ENCODE measurements around the gene CD40.
"Not testable (repeated sequence)": the region's sequence is repeated elsewhere in the genome, so short reads cannot be mapped to it uniquely, and the experiment has no call there.

CD40 gene

DNA sequence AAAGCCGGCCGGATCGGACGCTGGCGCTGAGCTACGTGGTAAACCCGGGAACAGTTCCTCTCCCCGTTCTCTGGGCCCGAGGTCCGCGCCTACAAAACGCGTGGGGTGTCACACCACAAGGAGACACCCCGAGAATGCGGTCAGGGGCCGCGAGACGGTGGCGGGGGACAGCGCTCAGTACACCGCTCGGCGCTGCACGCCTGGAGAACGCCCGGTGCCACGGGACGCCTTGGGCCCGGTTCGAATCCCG, 29.0 kb upstream of the CD40 start:
- Histone ChIP-seq H3K4me3 (ENCODE audit: low read depth, low read length) (peak overlapping the region; percentile 89), H3K27ac (peak overlapping the region; percentile 95), H3K27me3 (replicated peaks) (no peaks in the 10 kb centered on the region), H3K36me3 (replicated peaks) (no peaks in the 10 kb centered on the region)
- in situ Hi-C loops (cut with HindIII; ENCODE audit: low pct_ligation_motif_present, low sequenced_read_pairs), result no loop called here
- no peak for TF ChIP-seq CTCF (IDR thresholded peaks at IDR 0.05; ENCODE audit: low read depth, low read length, missing control alignments)
- no peak for DNase-seq

DNA sequence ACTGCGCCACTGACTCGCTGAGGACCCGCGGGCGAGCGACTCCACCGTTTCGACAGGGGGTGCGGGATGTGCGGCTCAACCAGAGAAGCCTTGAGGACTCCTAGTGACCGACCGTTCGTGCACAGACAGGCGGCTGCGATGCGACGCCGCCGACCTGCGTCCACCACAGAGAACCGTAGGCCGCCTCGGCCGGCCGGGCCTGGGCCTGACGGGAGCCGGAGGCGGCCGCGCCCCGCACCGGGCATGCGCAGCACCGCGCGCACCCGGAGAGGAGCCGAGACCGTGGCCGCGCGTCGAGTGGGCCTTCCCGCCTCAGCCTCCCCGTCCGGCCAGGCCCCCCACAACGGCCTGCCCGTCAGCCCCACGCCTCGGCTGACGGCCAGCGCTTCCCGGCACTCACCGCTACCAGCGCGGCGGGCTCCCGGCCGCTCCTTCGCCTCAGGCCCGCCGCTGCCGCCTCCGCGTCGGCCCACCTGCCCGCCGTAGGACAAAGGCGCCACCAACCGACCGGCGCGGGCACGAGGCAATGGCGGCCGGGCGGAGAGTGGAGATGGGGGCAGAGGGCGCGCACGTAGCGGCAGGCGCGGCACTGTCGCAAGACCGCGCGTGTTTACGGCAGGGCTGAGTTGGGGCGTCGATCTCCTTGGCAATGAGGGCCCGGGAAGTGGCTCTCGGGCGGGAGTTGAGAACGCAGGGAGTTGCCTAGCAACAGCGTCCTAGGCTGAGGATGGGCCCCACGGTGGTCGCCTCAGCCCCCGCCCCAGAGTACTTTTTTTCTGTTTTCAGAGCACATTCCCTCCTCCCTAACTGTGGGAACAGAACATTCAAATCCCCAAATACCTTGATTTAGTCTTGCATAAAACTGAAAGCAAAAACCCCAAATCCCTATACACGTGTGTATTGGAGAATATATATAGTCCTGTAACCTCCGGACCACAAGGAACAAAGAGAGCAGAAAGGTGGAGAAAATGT, 28.4 kb upstream of the CD40 start, which contains the start of gene NCOA5:
NCOA5 (minus strand) TSS at position 546 of the 972 bp plus-strand sequence. CDS start 10,538 bp downstream, outside the sequence.
- DNase-seq, result peak; percentile 94

DNA sequence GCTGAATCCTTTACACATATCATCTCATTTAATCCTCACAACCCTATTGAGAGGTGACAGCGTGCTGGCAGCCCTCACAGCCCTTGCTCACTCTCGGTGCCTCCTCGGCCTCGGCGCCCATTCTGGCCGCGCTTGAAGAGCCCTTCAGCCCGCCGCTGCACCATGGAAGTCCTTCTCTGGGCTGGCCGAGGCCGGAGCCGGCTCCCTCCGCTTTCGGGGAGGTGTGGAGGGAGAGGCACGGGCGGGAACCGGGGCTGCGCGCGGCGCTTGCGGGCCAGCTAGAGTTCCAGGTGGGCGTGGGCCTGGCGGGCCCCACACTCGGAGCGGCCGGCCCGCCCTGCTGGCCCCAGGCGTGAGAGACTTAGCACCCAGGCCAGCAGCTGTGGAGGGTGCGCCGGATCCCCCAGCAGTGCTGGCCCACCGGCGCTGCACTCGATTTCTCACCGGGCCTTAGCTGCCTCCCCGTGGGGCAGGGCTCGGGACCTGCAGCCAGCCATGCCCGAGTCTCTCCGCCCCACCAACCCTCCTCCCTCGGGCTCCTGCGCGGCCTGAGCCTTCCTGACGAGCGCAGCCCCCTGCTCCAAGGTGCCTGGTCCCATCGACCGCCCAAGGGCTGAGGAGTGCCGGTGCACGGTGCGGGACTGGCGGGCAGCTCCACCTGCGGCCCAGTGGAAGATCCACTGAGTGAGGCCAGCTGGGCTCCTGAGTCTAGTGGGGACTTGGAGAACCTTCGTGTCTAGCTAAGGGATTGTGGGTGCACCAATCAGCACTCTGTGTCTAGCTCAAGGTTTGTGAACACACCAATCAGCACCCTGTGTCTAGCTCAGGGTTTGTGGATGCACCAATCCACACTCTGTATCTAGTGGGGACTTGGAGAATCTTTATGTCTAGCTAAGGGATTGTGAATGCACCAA, 26.2 kb upstream of the CD40 start:
- DNase-seq; H3K36me3 ChIP-seq (replicated peaks); in situ Hi-C loops (cut with HindIII; ENCODE audit: low pct_ligation_motif_present, low sequenced_read_pairs); H3K27ac ChIP-seq; H3K4me3 ChIP-seq (ENCODE audit: low read depth, low read length); H3K27me3 ChIP-seq (replicated peaks): not testable (repeated sequence)

More for the DNA sequence above, 28.4 kb upstream of the CD40 start, which contains the start of gene NCOA5:
- no peaks in the 10 kb centered on the region for H3K36me3 ChIP-seq (replicated peaks)
- peak within 1 kb of the TSS; percentile 89 for H3K4me3 ChIP-seq (ENCODE audit: low read depth, low read length)
- H3K27me3 ChIP-seq (replicated peaks), result no peaks in the 10 kb centered on the region
- peak; percentile 2 for TF ChIP-seq CTCF (IDR thresholded peaks at IDR 0.05; ENCODE audit: low read depth, low read length, missing control alignments)
- in situ Hi-C loops (cut with HindIII; ENCODE audit: low pct_ligation_motif_present, low sequenced_read_pairs), result no loop called here
- H3K27ac ChIP-seq, result peak within 1 kb of the TSS; percentile 95

DNA sequence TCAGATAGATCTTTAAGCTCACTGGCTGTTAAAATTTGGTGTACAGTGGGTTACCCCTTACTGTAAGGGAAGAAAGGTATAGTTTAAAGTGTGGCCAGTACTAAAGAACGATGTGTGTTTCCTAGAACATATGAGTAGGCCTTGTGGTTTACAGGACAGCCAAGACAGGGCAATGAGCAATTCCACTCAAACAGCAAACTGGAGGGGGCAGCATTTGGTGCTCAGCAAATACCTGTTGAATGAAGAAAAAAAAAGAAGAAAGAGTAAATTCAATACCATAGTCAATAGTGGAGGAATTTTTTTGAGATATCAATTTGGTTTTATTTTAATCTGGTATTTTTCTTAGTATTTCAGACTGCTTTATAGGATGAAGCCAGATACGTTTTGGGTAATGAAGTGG, 24.6 kb upstream of the CD40 start:
- in situ Hi-C loops (cut with HindIII; ENCODE audit: low pct_ligation_motif_present, low sequenced_read_pairs), result no loop called here
- DNase-seq, result no peak
- TF ChIP-seq CTCF (IDR thresholded peaks at IDR 0.05; ENCODE audit: low read depth, low read length, missing control alignments), result peak; percentile 36
- no peak overlapping the region for H3K4me3 ChIP-seq (ENCODE audit: low read depth, low read length)
- H3K36me3 ChIP-seq (replicated peaks), result no peaks in the 10 kb centered on the region
- no peak overlapping the region for H3K27ac ChIP-seq
- peaks cover 5% of the 10 kb centered on the region for H3K27me3 ChIP-seq (replicated peaks)

- Histone ChIP-seq H3K27ac (no peak overlapping the region), H3K27me3 (replicated peaks) (peaks cover 14% of the 10 kb centered on the region), H3K36me3 (replicated peaks) (no peaks in the 10 kb centered on the region), H3K4me3 (ENCODE audit: low read depth, low read length) (no peak overlapping the region)
- in situ Hi-C loops (cut with HindIII; ENCODE audit: low pct_ligation_motif_present, low sequenced_read_pairs), result no loop called here
- TF ChIP-seq CTCF (IDR thresholded peaks at IDR 0.05; ENCODE audit: low read depth, low read length, missing control alignments), result peak; percentile 13
- no peak for DNase-seq
Observed at GRCh38 chr20:46099491-46100287, 18.4 kb upstream of the CD40 start.

GRCh38 chr20:46100444-46100843, 17.7 kb upstream of the CD40 start:
- in situ Hi-C loops (cut with HindIII; ENCODE audit: low pct_ligation_motif_present, low sequenced_read_pairs); H3K36me3 ChIP-seq (replicated peaks); DNase-seq; H3K27ac ChIP-seq; H3K4me3 ChIP-seq (ENCODE audit: low read depth, low read length): not testable (repeated sequence)
- peaks cover 16% of the 10 kb centered on the region for H3K27me3 ChIP-seq (replicated peaks)
